Lung (tissue), 12 donors: ENCODE measurements around the gene MRPL57. TPM values are rescaled to one million over a fixed set of nuclear protein-coding genes. Genes with fewer than 3 reads are reported as not detected.
"Not testable (repeated sequence)": the region's sequence is repeated elsewhere in the genome, so short reads cannot be mapped to it uniquely, and the experiment has no call there.

ENCODE experiments used
- ATAC-seq: fragments of 200-7000 bp; cut with Tn5 transposase; one replicate; pipeline ENCODE4 v1.9.1; 2020; ENCODE audit warnings: moderate number of reproducible peaks; ENCODE audit not compliant: insufficient read depth, low FRiP score
- DNase-seq, 3 donors: peaks; one replicate each; pipeline ENCODE4 v3.0.0-alpha.2; 2013 to 2017
- H3K27ac ChIP-seq, 2 donors: one replicate each; pipeline ENCODE4 v1.5.1; 2013; ENCODE audit warnings: mild to moderate bottlenecking in 2 of 2, moderate library complexity in 2 of 2, control low read depth in 1 of 2, inconsistent platforms in 1 of 2, low read depth in 1 of 2, low read length in 1 of 2
- H3K27me3 ChIP-seq, 3 donors: one replicate each; pipeline ENCODE4 v1.5.1; 2013; ENCODE audit warnings: low read length in 2 of 3; ENCODE audit not compliant: control insufficient read depth in 3 of 3, insufficient read depth in 3 of 3
- H3K36me3 ChIP-seq, 4 donors: one replicate each; pipeline ENCODE4 v1.5.1; 2013; ENCODE audit warnings: low read length in 4 of 4, mild to moderate bottlenecking in 1 of 4, moderate library complexity in 1 of 4; ENCODE audit not compliant: control insufficient read depth in 4 of 4, insufficient read depth in 4 of 4
- H3K4me1 ChIP-seq, 5 donors: one replicate each; pipeline ENCODE4 v1.5.1; 2013; ENCODE audit warnings: low read length in 5 of 5, mild to moderate bottlenecking in 2 of 5, moderate library complexity in 1 of 5; ENCODE audit not compliant: control insufficient read depth in 5 of 5, insufficient read depth in 5 of 5
- H3K4me3 ChIP-seq: one replicate; pipeline ENCODE4 v1.5.1; 2013; ENCODE audit warnings: mild to moderate bottlenecking, control low read depth, moderate library complexity
- H3K9ac ChIP-seq, 2 donors: one replicate each; pipeline ENCODE4 v1.5.1; 2013; ENCODE audit warnings: low read length in 2 of 2, control low read depth in 1 of 2; ENCODE audit not compliant: insufficient read depth in 1 of 2
- H3K9me3 ChIP-seq, 4 donors: one replicate each; pipeline ENCODE4 v1.5.1; 2013; ENCODE audit warnings: low read length in 3 of 4, mild to moderate bottlenecking in 1 of 4, moderate library complexity in 1 of 4; ENCODE audit not compliant: control insufficient read depth in 4 of 4, insufficient read depth in 3 of 4
- WGBS, 2 donors: extraction: QIAGEN DNeasy Blood & Tissue Kit; methylation state at CpG; one replicate each; pipeline ENCODE4 v1.1.7; 2013; 5-methylcytosine and 5-hydroxymethylcytosine counted together
- polyA plus RNA-seq, 2 donors: library from polyadenylated mRNA; stranded (reverse); fragments of 200-250 nt; gene quantifications; one replicate each; pipeline ENCODE4 v1.2.1, GENCODE V29; 2013
- total RNA-seq, 2 donors: library from RNA; depleted of rRNA in 1 of 2; stranded (reverse); fragments of >200 nt in 1 of 2; gene quantifications; one replicate each; pipeline ENCODE4 v1.2.1, GENCODE V29; 2014 to 2021
- TF ChIP-seq, protein P1 (sequence below): IDR thresholded peaks from 2 replicates; pipeline ENCODE4 v1.5.1; 2012; ENCODE audit warnings: mild to moderate bottlenecking; ENCODE audit errors: control extremely low read depth, extremely low read depth
- donor health status: control.
- donor health status: control.
- donor health status: Bipolar disorder and iron deficiency.
- donor health status: healthy.
- donor health status: DM: yes; HTN: yes; CAD: no.

The MRPL57 gene
- total and polyA plus RNA-seq, 4 donors = 14.8 to 39.5 (median 20.5) TPM

DNA sequence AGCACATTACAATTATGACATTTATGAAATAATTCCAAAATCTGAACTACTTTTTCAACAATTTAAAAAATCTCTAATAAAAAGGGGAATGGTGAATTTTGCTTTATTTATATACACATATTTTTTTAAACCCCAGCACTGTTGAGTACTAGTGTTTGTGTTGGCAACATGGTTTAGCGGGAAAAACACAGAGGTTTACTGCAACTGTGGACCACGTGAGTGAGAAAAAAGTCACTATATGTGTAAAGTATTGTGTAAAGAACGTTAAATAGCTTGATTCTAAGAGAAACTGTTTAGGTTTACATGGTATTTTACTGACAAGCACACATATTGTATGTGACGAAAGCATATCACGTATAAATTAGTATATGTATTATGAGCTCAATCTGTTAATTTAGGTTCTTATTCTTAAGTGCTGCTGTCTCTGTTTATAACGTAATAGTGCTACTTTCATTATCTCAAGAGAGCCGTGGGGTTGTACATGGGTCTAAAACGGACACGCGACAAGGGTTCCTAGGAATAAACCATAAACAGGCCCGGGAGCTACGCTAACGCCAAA, 723 bp upstream of the MRPL57 start:
- 2% methylated on average over 13 of the region's 13 CpGs for WGBS, 2 donors
- Histone ChIP-seq H3K36me3 (no peaks in the 10 kb centered on the region), H3K4me1 (peaks cover 0 to 8% (median 0%) of the 10 kb centered on the region in 5 donors), H3K27me3 (no peaks in the 10 kb centered on the region), H3K4me3 (peak overlapping the region; percentile 87), H3K27ac (peak overlapping the region in 1 of 2 donors; percentile 45), H3K9ac (peak overlapping the region; percentile 87 to 89), H3K9me3 (no peaks in the 10 kb centered on the region)
- TF ChIP-seq, protein P1, sequence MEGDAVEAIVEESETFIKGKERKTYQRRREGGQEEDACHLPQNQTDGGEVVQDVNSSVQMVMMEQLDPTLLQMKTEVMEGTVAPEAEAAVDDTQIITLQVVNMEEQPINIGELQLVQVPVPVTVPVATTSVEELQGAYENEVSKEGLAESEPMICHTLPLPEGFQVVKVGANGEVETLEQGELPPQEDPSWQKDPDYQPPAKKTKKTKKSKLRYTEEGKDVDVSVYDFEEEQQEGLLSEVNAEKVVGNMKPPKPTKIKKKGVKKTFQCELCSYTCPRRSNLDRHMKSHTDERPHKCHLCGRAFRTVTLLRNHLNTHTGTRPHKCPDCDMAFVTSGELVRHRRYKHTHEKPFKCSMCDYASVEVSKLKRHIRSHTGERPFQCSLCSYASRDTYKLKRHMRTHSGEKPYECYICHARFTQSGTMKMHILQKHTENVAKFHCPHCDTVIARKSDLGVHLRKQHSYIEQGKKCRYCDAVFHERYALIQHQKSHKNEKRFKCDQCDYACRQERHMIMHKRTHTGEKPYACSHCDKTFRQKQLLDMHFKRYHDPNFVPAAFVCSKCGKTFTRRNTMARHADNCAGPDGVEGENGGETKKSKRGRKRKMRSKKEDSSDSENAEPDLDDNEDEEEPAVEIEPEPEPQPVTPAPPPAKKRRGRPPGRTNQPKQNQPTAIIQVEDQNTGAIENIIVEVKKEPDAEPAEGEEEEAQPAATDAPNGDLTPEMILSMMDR = no peak
- ATAC-seq (no peak), DNase-seq (peak in 1 of 3 donors; percentile 38)

DNA sequence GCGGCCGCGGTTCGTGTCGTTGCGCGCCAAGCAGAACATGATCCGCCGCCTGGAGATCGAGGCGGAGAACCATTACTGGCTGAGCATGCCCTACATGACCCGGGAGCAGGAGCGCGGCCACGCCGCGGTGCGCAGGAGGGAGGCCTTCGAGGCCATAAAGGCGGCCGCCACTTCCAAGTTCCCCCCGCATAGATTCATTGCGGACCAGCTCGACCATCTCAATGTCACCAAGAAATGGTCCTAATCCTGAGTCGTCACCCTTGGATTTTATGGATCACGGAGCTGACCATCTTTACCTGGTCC, 475 bp downstream of the MRPL57 start:
- Histone ChIP-seq H3K9me3 (no peaks in the 10 kb centered on the region), H3K4me1 (peaks cover 0 to 8% (median 0%) of the 10 kb centered on the region in 5 donors), H3K9ac (peak overlapping the region; percentile 80 to 89), H3K4me3 (peak overlapping the region; percentile 87), H3K27ac (peak overlapping the region; percentile 93 to 98), H3K27me3 (no peaks in the 10 kb centered on the region), H3K36me3 (no peaks in the 10 kb centered on the region)
- ATAC-seq (peak; percentile 4), DNase-seq (no peak)
- TF ChIP-seq, protein P1 = no peak
- WGBS, 2 donors = 1% methylated on average over 26 of the region's 26 CpGs

DNA sequence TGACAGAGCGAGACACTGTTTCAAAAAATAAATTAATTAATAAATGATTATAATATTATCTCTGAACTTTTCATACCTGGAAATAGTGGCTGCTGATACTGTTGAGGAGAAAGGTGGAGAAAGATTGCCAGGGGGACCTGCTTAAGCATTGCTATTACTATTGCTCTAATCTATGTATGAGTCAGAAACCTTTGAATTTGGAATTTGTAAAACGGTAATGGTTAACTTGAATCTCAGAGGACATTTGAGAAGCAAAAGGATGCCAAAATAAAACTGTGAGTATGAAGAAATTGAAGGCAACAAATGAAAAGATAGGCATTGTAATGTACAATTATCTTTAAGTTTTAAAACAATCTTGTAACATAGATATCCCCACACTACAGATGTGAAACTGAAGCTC, 5.2 kb downstream of the MRPL57 start:
- Histone ChIP-seq H3K4me3 (no peak overlapping the region), H3K9ac (no peak overlapping the region), H3K36me3 (no peaks in the 10 kb centered on the region), H3K9me3 (no peaks in the 10 kb centered on the region), H3K27me3 (no peaks in the 10 kb centered on the region), H3K4me1 (peaks cover 0 to 8% (median 0%) of the 10 kb centered on the region in 5 donors), H3K27ac (no peak overlapping the region)
- no peak for ATAC-seq
- 93 to 94% methylated on average over 2 of the region's 2 CpGs for WGBS, 2 donors
- TF ChIP-seq, protein P1 = no peak
- DNase-seq = no peak

DNA sequence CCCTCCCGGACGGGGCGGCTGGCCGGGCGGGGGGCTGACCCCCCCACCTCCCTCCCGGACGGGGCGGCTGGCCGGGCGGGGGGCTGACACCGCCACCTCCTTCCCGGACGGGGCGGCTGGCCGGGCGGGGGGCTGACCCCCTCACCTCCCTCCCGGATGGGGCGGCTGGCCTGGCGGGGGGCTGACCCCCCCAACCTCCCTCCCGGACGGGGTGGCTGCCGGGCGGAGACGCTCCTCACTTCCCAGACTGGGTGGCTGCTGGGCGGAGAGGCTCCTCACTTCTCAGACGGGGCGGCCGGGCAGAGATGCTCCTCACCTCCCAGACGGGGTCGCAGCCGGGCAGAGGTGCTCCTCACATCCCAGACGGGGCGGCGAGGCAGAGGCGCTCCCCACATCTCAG, 10.0 kb downstream of the MRPL57 start:
- WGBS, 2 donors = 92 to 95% methylated on average over 19 to 25 of the region's 35 CpGs
- not testable (repeated sequence) for H3K4me3 ChIP-seq, H3K9me3 ChIP-seq, DNase-seq, H3K27ac ChIP-seq, H3K36me3 ChIP-seq, H3K4me1 ChIP-seq, ATAC-seq, H3K27me3 ChIP-seq, H3K9ac ChIP-seq

DNA sequence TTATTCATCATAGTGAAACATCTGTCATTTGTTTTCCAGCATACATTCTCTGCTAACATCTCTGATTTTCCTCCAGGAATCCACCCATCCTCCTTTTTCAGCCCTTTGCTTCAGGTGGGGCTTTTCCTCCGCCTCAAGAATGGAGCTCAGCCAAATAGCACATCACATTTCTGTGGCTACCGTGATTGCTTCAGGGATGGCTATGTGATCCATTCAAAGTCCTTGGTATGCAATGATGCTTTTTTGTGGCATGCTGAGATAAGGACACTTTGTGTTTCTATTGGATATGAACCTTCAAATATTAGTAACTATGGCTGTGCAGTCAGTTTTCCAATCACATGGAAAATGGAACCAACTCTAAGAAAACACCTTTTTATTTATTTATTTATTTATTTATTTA, 18.3 kb downstream of the MRPL57 start:
- not testable (repeated sequence) for H3K4me1 ChIP-seq, H3K9me3 ChIP-seq, H3K27me3 ChIP-seq, H3K36me3 ChIP-seq, H3K4me3 ChIP-seq, H3K9ac ChIP-seq, DNase-seq, H3K27ac ChIP-seq, ATAC-seq
- 80 to 95% methylated on average over 2 of the region's 2 CpGs for WGBS, 2 donors

DNA sequence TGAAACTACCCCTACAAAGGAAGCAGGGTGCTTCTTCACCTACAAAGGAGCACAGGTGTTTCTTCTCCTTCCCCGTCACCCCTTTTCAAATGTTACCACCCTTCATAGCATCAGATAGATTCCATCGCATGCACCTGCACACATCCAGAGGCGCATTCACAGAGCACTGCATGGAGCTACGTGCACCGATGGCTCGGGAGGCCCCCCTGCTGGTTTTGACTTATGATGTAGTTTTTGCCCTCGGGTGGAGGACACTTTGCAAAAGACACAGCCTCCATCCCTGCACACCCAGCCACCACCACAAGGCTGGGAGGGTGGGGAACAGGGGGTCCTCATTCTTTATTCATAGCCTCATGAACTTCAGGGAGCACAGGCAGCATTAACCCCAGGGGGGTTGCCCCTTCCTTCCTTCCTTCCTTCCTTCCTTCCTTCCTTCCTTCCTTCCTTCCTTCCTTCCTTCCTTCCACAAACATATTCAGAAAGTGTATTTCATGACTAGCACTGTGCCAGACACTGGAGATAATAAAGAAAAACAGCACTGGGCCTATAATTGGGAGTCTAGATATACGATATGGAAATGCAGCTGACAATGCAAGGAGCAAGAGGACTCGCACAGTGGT, 21.3 kb downstream of the MRPL57 start:
- 83% methylated on average over 9 of the region's 9 CpGs for WGBS, 2 donors
- DNase-seq = not testable (repeated sequence)

More for the DNA sequence above, 21.3 kb downstream of the MRPL57 start:
- H3K9me3 ChIP-seq, ATAC-seq, H3K27ac ChIP-seq, H3K27me3 ChIP-seq, H3K9ac ChIP-seq, H3K4me1 ChIP-seq, H3K36me3 ChIP-seq, H3K4me3 ChIP-seq: not testable (repeated sequence)
